Ovary (tissue), 9 donors: ENCODE results near the gene SPPL3. TPM values are rescaled to one million over a fixed set of nuclear protein-coding genes. Genes with fewer than 3 reads are reported as not detected.

Experiments
- DNase-seq, 5 donors: peaks; one replicate each; pipeline ENCODE4 v3.0.0-alpha.2; 2019 to 2020
- H3K27ac ChIP-seq, 2 donors: fragments of 200-600 bp; one replicate each; pipeline versions ENCODE4 v1.5.1 to v1.8.0; 2019 to 2022
- H3K27me3 ChIP-seq: fragments of 200-600 bp; one replicate; pipeline ENCODE4 v1.8.0; 2022
- H3K36me3 ChIP-seq: fragments of 200-600 bp; sonication (generic); one replicate; pipeline ENCODE4 v1.5.1; 2019
- H3K4me1 ChIP-seq: one replicate; pipeline ENCODE4 v1.8.1; 2013; ENCODE audit warnings: mild to moderate bottlenecking, moderate library complexity; ENCODE audit not compliant: insufficient read depth
- H3K4me3 ChIP-seq: fragments of 200-600 bp; sonication (generic); one replicate; pipeline ENCODE4 v1.5.1; 2017
- H3K9me3 ChIP-seq, 2 donors: fragments of 200-600 bp in 1 of 2; sonication (generic) in 1 of 2; one replicate each; pipeline versions ENCODE4 v1.5.1 to v1.8.1; 2013 to 2019; ENCODE audit warnings: mild to moderate bottlenecking in 1 of 2, moderate library complexity in 1 of 2
- CTCF ChIP-seq, 3 donors: fragments of 450-650 bp in 2 of 3; fragments of 200-600 bp in 1 of 3; IDR thresholded peaks; one replicate each; pipeline versions ENCODE4 v1.5.1 to v1.8.0; 2016 to 2022; ENCODE audit warnings: antibody characterized with exemption in 3 of 3, mild to moderate bottlenecking in 1 of 3
- EP300 ChIP-seq: sonication (generic); formaldehyde crosslinking; IDR thresholded peaks from one replicate; pipeline ENCODE4 v1.6.1; 2017; ENCODE audit warnings: antibody characterized with exemption
- POLR2A ChIP-seq: fragments of 450-650 bp; IDR thresholded peaks from one replicate; pipeline ENCODE4 v1.6.1; 2017; ENCODE audit warnings: antibody characterized with exemption, mild to moderate bottlenecking, moderate library complexity
- WGBS, 3 donors: extraction: QIAGEN DNeasy Blood & Tissue Kit in 1 of 3; methylation state at CpG; one replicate each; pipeline versions ENCODE4 v1.1.5 to v1.1.7; 2013 to 2017; 5-methylcytosine and 5-hydroxymethylcytosine counted together
- intact Hi-C, 4 donors: fragments of 100-400 bp; cut with DNase I; formaldehyde crosslinking; loops; one replicate each; pipeline versions ENCODE4 v1.11.0 to v1.15.1; 2022 to 2023
- polyA plus RNA-seq, 2 donors: library from polyadenylated mRNA; stranded (reverse); fragments of 200-250 nt in 1 of 2; fragments of 350-450 nt in 1 of 2; fragmentation: Illumina TruSeq in 1 of 2; extraction: RNeasy Lipid Tissue Mini Kit (QIAGEN cat#74804) in 1 of 2; gene quantifications; one replicate each; pipeline ENCODE4 v1.2.3, GENCODE V29; 2013 to 2014
- total RNA-seq, 7 donors: library from RNA; depleted of rRNA in 2 of 7; stranded (reverse); fragments of >200 nt in 2 of 7; fragmentation: NEBNext Ultra II Directional in 3 of 7; extraction: Animal tissue kit (Norgen Biotek cat#: 25700) in 3 of 7; gene quantifications; one replicate each; pipeline versions ENCODE4 v1.1.0 to v1.2.4, GENCODE V29; 2016 to 2023
- donor health status: DM: no; HTN: no; CAD: no; lungs with moderate emphysema.
- donor health status: DM: no; HTN: no; CAD: no.
- donor health status: Bipolar disorder and iron deficiency.
- donor health status: DM: yes; HTN: yes; CAD: no.
- donor health status: DM: no; HTN: no; CAD: no.
- donor health status: DM: yes; HTN: yes; CAD: no.

SPPL3 gene
- total and polyA plus RNA-seq, 9 donors = 24.2 to 87.4 (median 51.9) TPM

GRCh38 chr12:120754792-120755191 lies 149.4 kb downstream of the SPPL3 start:
- Histone ChIP-seq H3K27me3 (no peaks in the 10 kb centered on the region), H3K9me3 (no peaks in the 10 kb centered on the region), H3K27ac (no peak overlapping the region), H3K4me3 (no peak overlapping the region), H3K36me3 (no peaks in the 10 kb centered on the region), H3K4me1 (no peaks in the 10 kb centered on the region)
- intact Hi-C loops = no loop called here
- TF ChIP-seq POLR2A (no peak), EP300 (no peak), CTCF (IDR thresholded peaks at IDR 0.05) (no peak)
- DNase-seq = no peak

GRCh38 chr12:120751389-120751788 lies 152.8 kb downstream of the SPPL3 start:
- intact Hi-C loops = no loop called here
- H3K27me3 ChIP-seq = no peaks in the 10 kb centered on the region
- 95 to 97% (median 96%) methylated on average over 9 of the region's 9 CpGs for WGBS, 3 donors
- no peaks in the 10 kb centered on the region for H3K36me3 ChIP-seq
- no peaks in the 10 kb centered on the region for H3K4me1 ChIP-seq
- TF ChIP-seq EP300 (no peak), POLR2A (no peak), CTCF (IDR thresholded peaks at IDR 0.05) (no peak)
- no peak overlapping the region for H3K4me3 ChIP-seq
- no peaks in the 10 kb centered on the region for H3K9me3 ChIP-seq
- H3K27ac ChIP-seq = no peak overlapping the region
- DNase-seq = no peak

GRCh38 chr12:120750806-120751205 lies 153.4 kb downstream of the SPPL3 start:
- no peak for DNase-seq
- no peaks in the 10 kb centered on the region for H3K4me1 ChIP-seq
- no peaks in the 10 kb centered on the region for H3K27me3 ChIP-seq
- WGBS, 3 donors = 93 to 96% (median 96%) methylated on average over 5 of the region's 5 CpGs
- no peaks in the 10 kb centered on the region for H3K9me3 ChIP-seq
- intact Hi-C loops = no loop called here
- no peaks in the 10 kb centered on the region for H3K36me3 ChIP-seq
- no peak overlapping the region for H3K4me3 ChIP-seq
- TF ChIP-seq EP300 (no peak), POLR2A (no peak), CTCF (IDR thresholded peaks at IDR 0.05) (no peak)
- no peak overlapping the region for H3K27ac ChIP-seq

GRCh38 chr12:120749256-120749655 lies 154.9 kb downstream of the SPPL3 start:
- no peak overlapping the region for H3K4me3 ChIP-seq
- 67 to 70% (median 70%) methylated on average over 5 of the region's 5 CpGs for WGBS, 3 donors
- TF ChIP-seq CTCF (IDR thresholded peaks at IDR 0.05) = no peak

GRCh38 chr12:120748242-120748641 lies 155.9 kb downstream of the SPPL3 start:
- DNase-seq = no peak
- Histone ChIP-seq H3K27me3 (no peaks in the 10 kb centered on the region), H3K4me1 (no peaks in the 10 kb centered on the region), H3K27ac (no peak overlapping the region), H3K9me3 (no peaks in the 10 kb centered on the region), H3K4me3 (no peak overlapping the region), H3K36me3 (no peaks in the 10 kb centered on the region)
- intact Hi-C loops = no loop called here
- 89 to 90% (median 89%) methylated on average over 7 of the region's 7 CpGs for WGBS, 3 donors
- TF ChIP-seq CTCF (IDR thresholded peaks at IDR 0.05) (no peak), POLR2A (no peak), EP300 (no peak)

More at GRCh38 chr12:120749256-120749655, 154.9 kb downstream of the SPPL3 start:
- H3K4me1 ChIP-seq = no peaks in the 10 kb centered on the region
- H3K36me3 ChIP-seq = no peaks in the 10 kb centered on the region
- H3K27ac ChIP-seq = no peak overlapping the region
- DNase-seq = no peak
- intact Hi-C loops = no loop called here
- no peaks in the 10 kb centered on the region for H3K9me3 ChIP-seq
- no peaks in the 10 kb centered on the region for H3K27me3 ChIP-seq
